Vagina (tissue), 2 donors: ENCODE measurements around the gene RNASE7. TPM values are rescaled to one million over a fixed set of nuclear protein-coding genes. Genes with fewer than 3 reads are reported as not detected.

Experiments
- DNase-seq, 2 donors: peaks; one replicate each; pipeline ENCODE4 v3.0.0-alpha.2; 2017; ENCODE audit errors: extremely low spot score in 2 of 2
- H3K27ac ChIP-seq: fragments of 200-600 bp; sonication (generic); one replicate; pipeline ENCODE4 v1.5.1; 2019
- H3K27me3 ChIP-seq: fragments of 200-600 bp; sonication (generic); one replicate; pipeline ENCODE4 v1.5.1; 2019
- H3K36me3 ChIP-seq, 2 donors: fragments of 200-600 bp; sonication (generic); one replicate each; pipeline ENCODE4 v1.5.1; 2017 to 2019
- H3K4me1 ChIP-seq: fragments of 200-600 bp; sonication (generic); one replicate; pipeline ENCODE4 v1.5.1; 2019
- H3K4me3 ChIP-seq, 2 donors: fragments of 200-600 bp; sonication (generic); 1 replicate in 1 of 2; 2 replicates in 1 of 2; pipeline ENCODE4 v1.5.1; 2016 to 2019
- H3K9me3 ChIP-seq: fragments of 200-600 bp; sonication (generic); one replicate; pipeline ENCODE4 v1.5.1; 2019
- CTCF ChIP-seq, 3 experiments: fragments of 450-650 bp in 2 of 3; fragments of 200-600 bp in 1 of 3; sonication (generic) in 1 of 3; IDR thresholded peaks; one replicate each; pipeline ENCODE4 v1.5.1; 2017 to 2019; ENCODE audit warnings: antibody characterized with exemption in 3 of 3, mild to moderate bottlenecking in 2 of 3, moderate library complexity in 2 of 3
- POLR2A ChIP-seq, 2 donors: fragments of 450-650 bp; IDR thresholded peaks; one replicate each; pipeline ENCODE4 v1.6.1; 2017; ENCODE audit warnings: antibody characterized with exemption in 2 of 2, mild to moderate bottlenecking in 2 of 2, moderate library complexity in 2 of 2
- POLR2AphosphoS5 ChIP-seq, 2 donors: sonication (generic); formaldehyde crosslinking; IDR thresholded peaks; one replicate each; pipeline ENCODE4 v1.9.0; 2017; ENCODE audit warnings: antibody characterized with exemption in 2 of 2, mild to moderate bottlenecking in 2 of 2, low read depth in 1 of 2; ENCODE audit not compliant: insufficient read depth in 1 of 2
- intact Hi-C: fragments of 100-400 bp; cut with DNase I; formaldehyde crosslinking; loops from one replicate; pipeline ENCODE4 v1.15.1; 2023
- microRNA-seq: library from miRNA; unstranded; fragments of <30 nt; microRNA quantifications from one replicate; pipeline ENCODE4, GENCODE V29; 2017; ENCODE audit warnings: borderline number of aligned reads, borderline replicate concordance
- total RNA-seq: library from RNA; depleted of rRNA; stranded (reverse); fragments of >200 nt; gene quantifications from one replicate; pipeline ENCODE4 v1.2.3, GENCODE V29; 2016

Gene RNASE7
- total RNA-seq, 1 donor from 2014 or later: 18.2 TPM

GRCh38 chr14:21091821-21092272, 49.7 kb downstream of the RNASE7 start:
- H3K36me3 ChIP-seq: peaks cover 0 to 28% of the 10 kb centered on the region in 2 donors
- no peaks in the 10 kb centered on the region for H3K9me3 ChIP-seq
- H3K27me3 ChIP-seq: no peaks in the 10 kb centered on the region
- no peak for DNase-seq
- H3K4me1 ChIP-seq: peaks cover 19% of the 10 kb centered on the region
- intact Hi-C loops: loop anchor here (5.0 kb wide), 1 partner anchor 75 kb away; no protein-coding TSS in a partner anchor
- no peak overlapping the region for H3K4me3 ChIP-seq
- peak overlapping the region; percentile 31 for H3K27ac ChIP-seq
- TF ChIP-seq POLR2AphosphoS5 (IDR thresholded peaks at IDR 0.05; ENCODE audit: insufficient read depth in 1 of 2, low read depth in 1 of 2): no peak

- Histone ChIP-seq H3K36me3 (peaks cover 0 to 28% of the 10 kb centered on the region in 2 donors), H3K27ac (peak overlapping the region; percentile 31), H3K4me1 (peaks cover 25% of the 10 kb centered on the region), H3K27me3 (no peaks in the 10 kb centered on the region), H3K4me3 (no peak overlapping the region), H3K9me3 (no peaks in the 10 kb centered on the region)
- intact Hi-C loops: loop anchor here (5.0 kb wide), 1 partner anchor 75 kb away; no protein-coding TSS in a partner anchor
- TF ChIP-seq POLR2AphosphoS5 (IDR thresholded peaks at IDR 0.05; ENCODE audit: insufficient read depth in 1 of 2, low read depth in 1 of 2): peak; percentile 35 to 58
- TF ChIP-seq CTCF (IDR thresholded peaks at IDR 0.05): peak; percentile 99 to 100 (median 100)
- no peak for TF ChIP-seq POLR2A (IDR thresholded peaks at IDR 0.05)
- DNase-seq: peak in 1 of 2 donors; percentile 86
Observed at GRCh38 chr14:21092273-21093011, 50.3 kb downstream of the RNASE7 start.

GRCh38 chr14:21093018-21093417, 50.9 kb downstream of the RNASE7 start:
- no peak overlapping the region for H3K4me3 ChIP-seq
- DNase-seq: no peak
- H3K4me1 ChIP-seq: peaks cover 26% of the 10 kb centered on the region
- no peaks in the 10 kb centered on the region for H3K9me3 ChIP-seq
- H3K36me3 ChIP-seq: peaks cover 0 to 26% of the 10 kb centered on the region in 2 donors
- TF ChIP-seq POLR2AphosphoS5 (IDR thresholded peaks at IDR 0.05; ENCODE audit: insufficient read depth in 1 of 2, low read depth in 1 of 2): no peak
- TF ChIP-seq CTCF (IDR thresholded peaks at IDR 0.05): no peak
- no peak for TF ChIP-seq POLR2A (IDR thresholded peaks at IDR 0.05)
- peak overlapping the region; percentile 31 for H3K27ac ChIP-seq
- H3K27me3 ChIP-seq: no peaks in the 10 kb centered on the region
- intact Hi-C loops: loop anchor here (5.0 kb wide), 1 partner anchor 76 kb away; no protein-coding TSS in a partner anchor

Small RNAs within 50 kb of the gene (microRNA-seq; reads per million reads assigned to microRNA genes)
- gene MIR6717: not detected

Other genes with a start within 250 kb of the RNASE7 start
- 174 TPM for gene RNASE1, start 239.5 kb upstream of the RNASE7 start, total RNA-seq
- gene RNASE3, start 151.0 kb upstream of the RNASE7 start, total RNA-seq: not detected
- 1.5 TPM for gene RNASE2, start 86.9 kb upstream of the RNASE7 start, total RNA-seq
- 77.1 TPM for gene METTL17, start 52.4 kb upstream of the RNASE7 start, total RNA-seq
- 5.4 TPM for gene SLC39A2, start 43.1 kb upstream of the RNASE7 start, total RNA-seq
- 307 TPM for gene NDRG2, start 17.3 kb upstream of the RNASE7 start, total RNA-seq
- gene TPPP2, start 12.1 kb upstream of the RNASE7 start, total RNA-seq: not detected
- gene RNASE13, start 7.6 kb upstream of the RNASE7 start, total RNA-seq: not detected
- not detected for gene RNASE8, start 15.5 kb downstream of the RNASE7 start, total RNA-seq
- 36.3 TPM for gene ARHGEF40, start 27.9 kb downstream of the RNASE7 start, total RNA-seq
- gene ZNF219, start 56.3 kb downstream of the RNASE7 start, total RNA-seq: 69.2 TPM
- not detected for gene TMEM253, start 58.7 kb downstream of the RNASE7 start, total RNA-seq
- not detected for gene OR5AU1, start 113.7 kb downstream of the RNASE7 start, total RNA-seq
- gene HNRNPC, start 227.1 kb downstream of the RNASE7 start, total RNA-seq: 345 TPM
- gene RPGRIP1, start 237.7 kb downstream of the RNASE7 start, total RNA-seq: not detected